GM21515 (cell line): Measurements from ENCODE around the gene TBCCD1.
A peak's percentile ranks its signal among the peaks of the same experiment; 100 is the strongest.
"Not testable (repeated sequence)": the region's sequence is repeated elsewhere in the genome, so short reads cannot be mapped to it uniquely, and the experiment has no call there.

Experiments used
- ATAC-seq: cut with Tn5 transposase; IDR thresholded peaks from one replicate; pipeline ENCODE4 v1.9.1; 2021; ENCODE audit not compliant: unreplicated experiment

The TBCCD1 gene

DNA sequence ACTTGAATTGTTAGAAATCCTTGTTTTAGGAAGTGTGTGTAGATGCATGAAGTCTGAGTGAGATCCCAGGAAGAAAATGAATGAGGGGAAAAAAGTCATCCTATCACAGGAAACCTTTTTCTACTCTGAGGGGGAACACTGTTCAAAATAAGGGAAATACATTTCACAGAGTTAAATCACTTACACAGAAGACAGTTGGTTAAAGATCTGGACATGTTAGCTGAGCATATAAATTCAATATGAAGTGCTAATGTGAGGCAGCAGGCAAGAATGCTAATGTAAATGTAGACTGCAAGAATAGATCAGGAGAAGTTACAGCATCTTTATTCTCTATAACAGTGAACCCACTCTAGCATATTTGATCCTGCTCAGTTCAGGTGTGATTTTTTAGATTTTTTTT lies 2.6 kb downstream of the TBCCD1 start:
- ATAC-seq = no peak

DNA sequence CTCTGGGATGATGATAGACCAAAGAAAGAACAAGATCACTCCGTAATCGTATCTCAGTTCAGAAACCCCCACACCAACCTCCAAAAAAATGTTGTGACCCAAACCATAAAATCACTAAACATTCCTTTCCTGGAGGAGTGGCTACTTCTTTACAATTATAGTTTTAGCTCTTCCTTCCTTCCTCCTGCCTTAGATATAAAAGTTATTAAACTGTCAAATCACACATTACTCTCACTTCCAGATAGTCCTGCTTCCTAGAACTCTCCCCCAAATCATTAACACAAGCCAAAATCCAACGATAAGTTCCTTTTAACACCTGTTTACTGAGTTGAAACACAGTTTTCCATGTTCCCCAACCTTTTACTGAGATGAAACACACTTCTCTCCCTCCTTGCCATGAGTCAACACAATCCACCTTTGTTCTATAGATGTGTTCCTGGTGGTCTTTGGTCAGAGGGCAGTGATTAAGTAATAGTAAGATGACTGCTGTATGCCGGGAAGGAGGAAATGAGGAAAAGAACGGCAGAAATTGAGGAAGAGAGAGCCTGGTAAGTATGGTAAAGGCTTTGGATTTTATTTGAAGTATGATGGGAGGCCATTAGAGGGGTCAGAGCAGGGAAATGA lies 14.6 kb downstream of the TBCCD1 start:
- no peak for ATAC-seq

- ATAC-seq = no peak
These were observed 15.8 kb downstream of the TBCCD1 start for GRCh38 chr3:186551387-186551786.

DNA sequence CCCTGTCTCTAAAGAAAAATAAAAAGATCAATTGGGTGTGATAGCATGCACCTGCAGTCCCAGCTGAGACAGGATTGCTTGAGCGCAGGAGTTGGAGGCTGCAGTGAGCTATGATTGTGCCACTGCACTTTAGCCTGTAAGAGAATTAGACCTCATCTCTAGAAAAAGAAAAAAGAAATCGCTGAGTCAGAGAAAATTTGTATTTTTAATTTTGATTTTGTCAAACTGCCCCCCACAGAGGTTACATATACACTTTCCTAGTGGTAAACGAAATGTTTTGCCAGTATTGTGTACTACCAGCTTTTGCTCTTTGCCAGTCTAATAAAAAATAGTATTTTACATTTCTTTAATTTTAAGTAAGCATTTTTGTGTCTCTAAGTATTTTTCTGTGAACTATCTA lies 17.6 kb downstream of the TBCCD1 start:
- ATAC-seq = no peak

DNA sequence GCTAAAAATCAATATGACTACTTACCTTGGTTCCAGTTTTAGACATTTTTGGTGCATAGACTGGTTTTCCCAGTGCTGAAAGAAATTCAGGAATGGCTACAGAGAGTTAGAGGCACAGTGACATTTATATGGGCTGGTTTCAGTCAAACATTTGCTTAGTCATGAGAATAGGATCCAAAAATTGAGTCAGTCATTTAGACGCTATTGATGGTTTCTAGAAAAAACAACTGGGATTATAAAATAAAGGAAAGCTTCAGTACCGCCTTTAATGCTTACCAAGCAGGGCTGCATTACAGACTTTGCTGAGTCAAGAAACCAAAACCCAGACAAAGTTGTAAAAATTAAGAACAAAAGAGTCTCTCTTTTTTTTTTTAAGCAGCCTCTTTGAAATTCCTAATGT lies 22.9 kb downstream of the TBCCD1 start, which contains the start of gene CRYGS:
Gene CRYGS, minus strand, starts transcription at position 100 of the 400 bp plus-strand sequence. Its CDS starts 54 bp downstream, at position 46.
- ATAC-seq = no peak

- no peak for ATAC-seq
These were observed 26.3 kb downstream of the TBCCD1 start for GRCh38 chr3:186540835-186541226.

DNA sequence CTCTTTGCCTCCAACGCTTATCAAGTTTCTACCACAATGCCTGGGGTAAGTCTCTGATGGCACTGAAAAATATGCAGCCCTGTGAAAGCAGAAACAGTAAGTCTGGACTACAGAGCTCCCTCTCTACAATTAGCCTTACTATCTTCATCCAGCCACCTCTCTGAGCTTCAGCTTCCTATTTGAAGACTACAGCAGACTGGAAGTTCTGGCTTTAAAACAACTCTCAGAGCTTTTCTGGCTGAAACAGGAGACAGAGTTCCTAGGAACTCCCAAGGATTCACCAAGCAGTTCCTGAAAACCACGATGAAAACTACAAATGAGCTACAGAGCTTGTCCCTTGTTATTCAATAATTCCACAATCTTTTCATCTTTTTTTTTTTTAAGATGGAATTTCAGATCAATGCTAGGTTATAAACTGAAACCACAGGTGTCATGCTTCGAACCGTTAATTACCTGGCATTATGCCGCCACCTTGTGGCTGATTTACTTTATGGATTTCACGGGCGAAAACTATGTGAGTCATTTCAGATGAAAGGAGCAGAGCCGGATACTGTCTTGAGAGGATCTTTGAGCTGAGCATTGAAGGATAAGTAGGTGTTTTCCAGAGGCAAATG lies 26.8 kb downstream of the TBCCD1 start:
- peak; percentile 47 for ATAC-seq

DNA sequence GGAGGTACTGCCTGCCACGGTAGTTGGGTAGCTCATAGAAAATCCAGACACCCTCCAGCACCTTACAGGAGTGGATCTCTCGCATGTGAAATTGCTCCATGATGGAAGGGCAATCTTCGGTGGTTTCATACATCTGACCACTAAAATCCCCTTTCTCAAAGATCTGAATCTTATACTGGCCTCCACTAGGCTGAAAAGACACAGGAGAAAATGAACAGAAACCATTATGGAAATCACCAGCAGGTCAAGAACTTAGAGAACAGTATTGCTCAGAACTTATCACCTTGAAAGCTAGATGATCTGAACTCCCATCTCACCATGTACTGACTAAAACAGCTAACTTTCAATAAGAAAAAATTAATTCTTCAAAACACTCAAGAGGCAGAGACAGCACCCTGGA lies 28.4 kb downstream of the TBCCD1 start:
- ATAC-seq = no peak

DNA sequence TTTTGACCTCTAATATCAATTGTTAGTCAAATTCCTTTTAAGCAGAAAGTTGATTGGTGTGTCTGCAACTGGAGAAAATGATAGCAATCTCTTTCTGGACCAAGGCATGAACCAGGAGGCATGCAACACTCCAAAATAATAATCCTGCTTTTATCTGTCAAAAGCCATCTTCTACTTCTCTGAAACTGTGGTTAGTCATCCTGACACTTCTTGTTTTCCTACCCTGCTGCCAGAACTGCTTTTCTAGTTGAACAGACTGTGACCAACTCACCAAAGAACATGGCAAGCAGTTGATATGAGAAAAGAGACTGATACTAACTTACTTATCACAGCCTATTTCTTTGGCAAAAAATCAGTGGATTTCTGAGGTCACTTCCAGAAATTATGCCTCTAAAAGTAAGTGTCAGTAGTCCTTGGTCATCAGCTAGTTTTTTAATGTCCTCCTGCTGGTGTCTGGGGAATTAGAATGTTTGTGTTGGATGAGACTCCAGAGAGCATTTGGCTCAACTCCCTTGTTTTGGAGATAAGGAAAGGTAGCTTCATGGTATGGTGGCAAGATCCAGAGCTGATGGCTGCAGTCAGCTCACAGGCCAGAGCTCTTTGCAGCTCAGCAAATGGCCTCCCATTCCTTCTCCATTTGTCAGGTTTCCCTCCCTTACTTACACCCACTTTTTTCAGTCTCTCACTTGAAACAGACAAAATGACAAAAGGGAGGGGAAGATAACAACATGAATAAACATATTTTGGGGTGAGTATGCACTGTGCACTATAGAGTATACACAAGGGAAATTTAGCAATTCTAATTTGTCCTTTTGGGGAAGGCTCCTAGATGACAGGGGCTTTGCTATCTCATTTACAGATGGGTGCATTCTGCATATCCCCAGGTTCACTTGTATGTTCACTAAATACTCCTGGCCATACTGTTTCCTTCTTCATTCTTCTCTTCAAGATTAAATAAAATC lies 30.0 kb downstream of the TBCCD1 start:
- ATAC-seq = no peak

GRCh38 chr3:186534113-186534669 lies 32.9 kb downstream of the TBCCD1 start:
- ATAC-seq = peak; percentile 85

GRCh38 chr3:186532598-186533072 lies 34.5 kb downstream of the TBCCD1 start:
- ATAC-seq = peak; percentile 49

- ATAC-seq = not testable (repeated sequence)
These were observed 35.4 kb downstream of the TBCCD1 start for GRCh38 chr3:186531694-186532093.

- ATAC-seq = no peak
These were observed 36.7 kb downstream of the TBCCD1 start for GRCh38 chr3:186530415-186530814.

- no peak for ATAC-seq
These were observed 37.7 kb downstream of the TBCCD1 start for GRCh38 chr3:186529201-186529999.

DNA sequence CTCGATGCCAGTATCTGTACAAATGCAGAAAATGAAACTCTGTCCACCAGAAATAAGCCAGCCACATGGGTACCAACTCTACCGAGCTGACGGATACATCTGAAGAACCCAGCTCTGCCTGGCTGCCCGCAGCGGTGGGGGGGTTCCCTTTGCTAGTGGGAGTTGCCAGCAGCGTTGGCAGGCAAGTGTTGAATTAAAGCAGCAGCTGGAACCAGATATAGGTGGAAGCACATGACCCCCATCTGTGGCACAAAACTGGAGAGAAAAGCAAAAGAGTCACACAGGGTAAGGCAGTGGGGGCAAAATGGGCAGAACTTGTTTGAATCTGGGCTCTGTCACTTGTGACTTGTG lies 40.9 kb downstream of the TBCCD1 start:
- no peak for ATAC-seq

GRCh38 chr3:186525369-186526255 lies 41.5 kb downstream of the TBCCD1 start:
- no peak for ATAC-seq

- no peak for ATAC-seq
These were observed 42.5 kb downstream of the TBCCD1 start for GRCh38 chr3:186524616-186525015.

GRCh38 chr3:186523434-186523833 lies 43.7 kb downstream of the TBCCD1 start:
- no peak for ATAC-seq

GRCh38 chr3:186523022-186523421 lies 44.1 kb downstream of the TBCCD1 start:
- ATAC-seq = no peak
